IMR-90 (cell line): Measurements from ENCODE around the gene ETS1. TPM values are rescaled to one million over a fixed set of nuclear protein-coding genes. Genes with fewer than 3 reads are reported as not detected.

Experiments used
- ATAC-seq: fragments of 200-7000 bp; cut with Tn5 transposase; 2 replicates; pipeline ENCODE4 v1.9.1; 2020; ENCODE audit warnings: low read depth, mild to moderate bottlenecking, moderate library complexity
- BruUV-seq: library from RNA; stranded (reverse); fragments of 400-500 nt; replicated peaks from 2 replicates; lab custom pipeline; 2021; lab: Mats Ljungman, UMichigan
- CTCF ChIA-PET: fragments of 300-600 bp; formaldehyde crosslinking; extraction: SDS; loops from one replicate; lab custom pipeline; 2021; ENCODE audit warnings: antibody characterized with exemption; lab: Yijun Ruan, JAX
- POLR2A ChIA-PET: fragments of 300-600 bp; sonication (Branson Sonifier 250); formaldehyde crosslinking; loops from one replicate; lab custom pipeline; 2022; ENCODE audit warnings: antibody characterized with exemption; ENCODE audit not compliant: unreplicated experiment; lab: Charles Lee
- DNase-seq: peaks from one replicate; pipeline ENCODE4 v3.0.0; 2013
- H2AFZ ChIP-seq: replicated peaks from 2 replicates; pipeline ENCODE3; 2013; ENCODE audit warnings: low read length, mild to moderate bottlenecking; ENCODE audit not compliant: poor library complexity
- H2AK5ac ChIP-seq: 2 replicates; pipeline ENCODE4 v1.6.1; 2013; ENCODE audit warnings: low read depth, low read length, inconsistent platforms
- H2AK9ac ChIP-seq: replicated peaks from 2 replicates; pipeline ENCODE3; 2013; ENCODE audit warnings: mild to moderate bottlenecking, low read depth, low read length, moderate library complexity; ENCODE audit not compliant: poor library complexity
- H2BK120ac ChIP-seq: 2 replicates; pipeline ENCODE4 v1.6.1; 2013; ENCODE audit warnings: low read depth, low read length, inconsistent platforms
- H2BK15ac ChIP-seq: 3 replicates; pipeline ENCODE4 v1.6.1; 2013; ENCODE audit warnings: low read depth, low read length, inconsistent platforms
- H2BK20ac ChIP-seq: 2 replicates; pipeline ENCODE4 v1.6.1; 2013; ENCODE audit warnings: low read depth, mild to moderate bottlenecking, inconsistent platforms, low read length, moderate library complexity
- H2BK5ac ChIP-seq: 2 replicates; pipeline ENCODE4 v1.6.1; 2013; ENCODE audit warnings: mild to moderate bottlenecking, low read depth, low read length, inconsistent platforms; ENCODE audit not compliant: poor library complexity, severe bottlenecking
- H3K14ac ChIP-seq: replicated peaks from 2 replicates; pipeline ENCODE4 v1.6.1; 2013; ENCODE audit warnings: low read depth, low read length, inconsistent platforms
- H3K18ac ChIP-seq: 2 replicates; pipeline ENCODE4 v1.6.1; 2013; ENCODE audit warnings: low read depth, low read length, control low read depth
- H3K23ac ChIP-seq: 2 replicates; pipeline ENCODE4 v1.6.1; 2013; ENCODE audit warnings: low read depth, low read length, inconsistent platforms
- H3K27ac ChIP-seq: 2 replicates; pipeline ENCODE4 v1.5.1; 2013; ENCODE audit warnings: mild to moderate bottlenecking, control low read depth, low read length; ENCODE audit not compliant: insufficient read depth
- H3K27me3 ChIP-seq: 2 replicates; pipeline ENCODE4 v1.6.1; 2013; ENCODE audit warnings: low read length; ENCODE audit not compliant: control insufficient read depth, insufficient read depth
- H3K36me3 ChIP-seq: 2 replicates; pipeline ENCODE4 v1.6.1; 2013; ENCODE audit warnings: low read length, mixed read lengths; ENCODE audit not compliant: control insufficient read depth, insufficient read depth
- H3K4ac ChIP-seq: 2 replicates; pipeline ENCODE4 v1.6.1; 2013; ENCODE audit warnings: low read depth, low read length, inconsistent platforms
- H3K4me1 ChIP-seq: 2 replicates; pipeline ENCODE4 v1.6.1; 2013; ENCODE audit warnings: low read length, mixed read lengths; ENCODE audit not compliant: control insufficient read depth, insufficient read depth
- H3K4me2 ChIP-seq: 2 replicates; pipeline ENCODE4 v1.6.1; 2013; ENCODE audit warnings: low read depth, mild to moderate bottlenecking, control low read depth, low read length, moderate library complexity
- H3K4me3 ChIP-seq: 2 replicates; pipeline ENCODE4 v1.5.1; 2013; ENCODE audit warnings: low read depth, mild to moderate bottlenecking, control low read depth, low read length, moderate library complexity; ENCODE audit not compliant: insufficient read depth
- H3K56ac ChIP-seq: 2 replicates; pipeline ENCODE4 v1.6.1; 2013; ENCODE audit warnings: low read length, inconsistent platforms; ENCODE audit not compliant: insufficient read depth; ENCODE audit errors: extremely low read depth
- H3K79me1 ChIP-seq, 2 experiments: 2 replicates each; pipeline ENCODE4 v1.6.1; 2013; ENCODE audit warnings: low read length in 2 of 2, inconsistent platforms in 1 of 2, low read depth in 1 of 2
- H3K9ac ChIP-seq: 2 replicates; pipeline ENCODE4 v1.6.1; 2013; ENCODE audit warnings: low read depth, low read length, control low read depth
- H3K9me1 ChIP-seq: 2 replicates; pipeline ENCODE4 v1.6.1; 2013; ENCODE audit warnings: low read length, inconsistent platforms; ENCODE audit not compliant: insufficient read depth
- H3K9me3 ChIP-seq: 2 replicates; pipeline ENCODE4 v1.6.1; 2013; ENCODE audit warnings: low read length; ENCODE audit not compliant: control insufficient read depth, insufficient read depth
- H4K20me1 ChIP-seq: 2 replicates; pipeline ENCODE4 v1.6.1; 2013; ENCODE audit warnings: low read length, inconsistent platforms; ENCODE audit not compliant: insufficient read depth
- H4K5ac ChIP-seq: 2 replicates; pipeline ENCODE4 v1.6.1; 2013; ENCODE audit warnings: mild to moderate bottlenecking, low read depth, low read length, control low read depth
- H4K8ac ChIP-seq, 2 experiments: 2 replicates each; pipeline ENCODE4 v1.6.1; 2013; ENCODE audit warnings: low read depth in 2 of 2, low read length in 2 of 2, control low read depth in 1 of 2, inconsistent platforms in 1 of 2
- H4K91ac ChIP-seq: 2 replicates; pipeline ENCODE4 v1.6.1; 2013; ENCODE audit warnings: low read depth, low read length, inconsistent platforms; ENCODE audit not compliant: insufficient read depth
- MXI1 ChIP-seq: IDR thresholded peaks from 2 replicates; pipeline ENCODE4 v1.6.1; 2012; ENCODE audit warnings: low read depth, mild to moderate bottlenecking, low read length, moderate library complexity, borderline replicate concordance
- POLR2A ChIP-seq: IDR thresholded peaks from 2 replicates; pipeline ENCODE4 v1.6.1; 2012; ENCODE audit warnings: mild to moderate bottlenecking, low read depth, low read length
- RAD21 ChIP-seq: IDR thresholded peaks from 2 replicates; pipeline ENCODE4 v1.6.1; 2012; ENCODE audit warnings: low read length, improper control_type of control experiment
- WGBS, 2 experiments: methylation state at CpG; one replicate each; pipeline versions ENCODE4 v1.1.5 to v1.1.7; 2013; ENCODE audit warnings: missing lambda C conversion rate in 2 of 2; ENCODE audit not compliant: insufficient read length in 1 of 2; ENCODE audit errors: extremely low coverage in 2 of 2; 5-methylcytosine and 5-hydroxymethylcytosine counted together
- dilution Hi-C: fragments of 300-500 bp; cut with HindIII; formaldehyde crosslinking; loops from one replicate; pipeline ENCODE4 v1.14.3; 2018; ENCODE audit warnings: low sequenced_read_pairs; ENCODE audit not compliant: unreplicated experiment
- in situ Hi-C: fragments of 300-500 bp; cut with MboI; formaldehyde crosslinking; loops from 3 replicates; pipeline ENCODE4 v1.14.3; 2019; ENCODE audit warnings: low sequenced_read_pairs, inconsistent platforms, mixed read lengths
- intact Hi-C: fragments of 100-400 bp; cut with micrococcal nuclease; formaldehyde crosslinking; loops from 2 replicates; pipeline ENCODE4 v1.10.0; 2022
- polyA plus RNA-seq, 3 experiments: library from polyadenylated mRNA; depleted of rRNA; stranded (reverse); fragments of >200 nt; gene quantifications; 2 replicates each; pipeline ENCODE4 v1.2.3, GENCODE V29; 2012; ENCODE audit warnings: low replicate concordance in 1 of 3
- total RNA-seq: library from RNA; depleted of rRNA; stranded (reverse); fragments of >200 nt; gene quantifications from 2 replicates; pipeline ENCODE4 v1.2.3, GENCODE V29; 2012
- TF ChIP-seq, protein P1 (sequence below): fragments of 150-350 bp; IDR thresholded peaks from 2 replicates; pipeline ENCODE4 v1.6.1; 2016; ENCODE audit warnings: low read depth, mild to moderate bottlenecking, low read length, moderate library complexity, borderline replicate concordance

Gene ETS1
- total and polyA plus RNA-seq, 2 of the 4 experiments (the other 2 are of a cell fraction) = 41.2 to 56.3 TPM

DNA sequence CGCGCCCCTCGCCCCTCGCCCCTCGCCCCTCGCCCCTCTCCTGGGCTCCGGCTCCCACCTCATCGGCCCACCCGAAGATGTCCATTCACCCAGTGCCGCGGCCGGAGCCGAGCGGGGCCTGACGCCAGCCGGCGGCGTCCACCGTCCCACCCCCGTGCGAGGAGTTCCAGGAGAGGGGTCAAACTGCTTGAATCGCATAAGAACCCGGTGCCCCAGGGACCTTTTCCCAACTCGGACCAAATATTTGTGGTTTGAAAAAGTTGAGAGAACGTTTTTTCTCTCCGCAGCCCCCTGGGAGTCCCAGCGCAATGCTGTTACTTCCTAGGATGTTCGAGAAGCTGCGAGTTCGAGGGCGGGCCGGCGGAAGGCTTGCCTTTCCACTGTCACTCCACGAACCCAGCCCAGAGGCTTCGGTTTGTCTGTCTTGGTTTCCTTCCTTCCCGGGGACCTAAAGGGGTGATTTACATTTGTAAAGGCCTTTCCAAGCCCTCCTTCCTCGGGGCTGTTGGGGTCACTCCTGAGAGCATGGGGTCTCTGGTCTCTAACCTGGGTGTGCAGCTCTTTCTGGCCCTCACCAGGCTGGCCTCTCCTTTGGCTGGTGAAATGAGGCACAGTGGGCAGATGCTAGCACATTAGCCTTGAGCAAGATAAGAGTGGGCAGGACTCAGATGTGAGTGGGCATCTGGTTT is 38.0 kb downstream of the ETS1 start:
- ATAC-seq = peak; percentile 3; the same call in 1 of the 2 replicates
- H3K9ac ChIP-seq = no peak overlapping the region
- no peak overlapping the region for H2BK15ac ChIP-seq
- no peaks in the 10 kb centered on the region for H3K9me3 ChIP-seq
- H2BK20ac ChIP-seq = no peak overlapping the region
- no peak overlapping the region for H3K18ac ChIP-seq
- DNase-seq = no peak
- no peak overlapping the region for H2BK5ac ChIP-seq
- peaks cover 6% of the 10 kb centered on the region; the same call in 1 of the 2 replicates for H3K4me1 ChIP-seq
- H3K4me3 ChIP-seq = no peak overlapping the region
- H3K56ac ChIP-seq = no peak overlapping the region
- peak overlapping the region; percentile 29; the same call in 1 of the 2 replicates for H2AK5ac ChIP-seq
- ChIA-PET CTCF (interaction anchor here (1.0 kb wide), 1 partner anchor 12 kb away, joined by 3 read pairs; no protein-coding TSS in a partner anchor), POLR2A (no interaction called here)
- H3K79me1 ChIP-seq = no peaks in the 10 kb centered on the region
- no peak overlapping the region for H2BK120ac ChIP-seq
- H3K4ac ChIP-seq = no peak overlapping the region
- intact Hi-C loops (no loop called here), in situ Hi-C loops (no loop called here), dilution Hi-C loops (no loop called here)
- H2AFZ ChIP-seq = peak overlapping the region; percentile 55
- no peak overlapping the region for H4K5ac ChIP-seq
- H3K36me3 ChIP-seq = no peaks in the 10 kb centered on the region
- H3K14ac ChIP-seq = no peak overlapping the region
- H3K9me1 ChIP-seq = no peaks in the 10 kb centered on the region; the same call in 1 of the 2 replicates
- BruUV-seq = no TSS peak
- TF ChIP-seq MXI1 = no peak
- no peak for TF ChIP-seq RAD21
- no peak for TF ChIP-seq POLR2A
- TF ChIP-seq, protein P1, sequence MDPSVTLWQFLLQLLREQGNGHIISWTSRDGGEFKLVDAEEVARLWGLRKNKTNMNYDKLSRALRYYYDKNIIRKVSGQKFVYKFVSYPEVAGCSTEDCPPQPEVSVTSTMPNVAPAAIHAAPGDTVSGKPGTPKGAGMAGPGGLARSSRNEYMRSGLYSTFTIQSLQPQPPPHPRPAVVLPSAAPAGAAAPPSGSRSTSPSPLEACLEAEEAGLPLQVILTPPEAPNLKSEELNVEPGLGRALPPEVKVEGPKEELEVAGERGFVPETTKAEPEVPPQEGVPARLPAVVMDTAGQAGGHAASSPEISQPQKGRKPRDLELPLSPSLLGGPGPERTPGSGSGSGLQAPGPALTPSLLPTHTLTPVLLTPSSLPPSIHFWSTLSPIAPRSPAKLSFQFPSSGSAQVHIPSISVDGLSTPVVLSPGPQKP = no peak
- H4K91ac ChIP-seq = no peak overlapping the region
- H3K27me3 ChIP-seq = peaks cover 5% of the 10 kb centered on the region
- 70% methylated on average over 11 of the region's 37 CpGs; no CpG with 5 or more reads in 1 of the 2 experiments for WGBS, 2 experiments
- no peak overlapping the region for H3K27ac ChIP-seq
- peak overlapping the region in 1 of 2 experiments; percentile 35; a peak in 1 of 4 replicates for H4K8ac ChIP-seq
- H2AK9ac ChIP-seq = no peak overlapping the region
- 0 out of 2 replicates have a peak overlapping the region, but pooled peaks have one; percentile 2 for H3K23ac ChIP-seq
- H4K20me1 ChIP-seq = no peaks in the 10 kb centered on the region
- H3K4me2 ChIP-seq = peak overlapping the region; percentile 6; the same call in 1 of the 2 replicates
